Activated B cell treated with CpG ODN at 0.5 μM for 24 hours (primary cell): ENCODE data around the gene SRGAP3. TPM values are rescaled to one million over a fixed set of nuclear protein-coding genes. Genes with fewer than 3 reads are reported as not detected.

Experiments used
- ATAC-seq: fragments of 200-7000 bp; cut with Tn5 transposase; one replicate; pipeline ENCODE4 v1.10.0; 2021; ENCODE audit warnings: low read depth, mild to moderate bottlenecking, moderate library complexity
- CTCF ChIA-PET: fragments of 350-600 bp; sonication (Branson Sonifier 250); formaldehyde crosslinking; loops from one replicate; lab custom pipeline; 2021; ENCODE audit warnings: antibody characterized with exemption; lab: Charles Lee
- POLR2A ChIA-PET: fragments of 350-600 bp; sonication (Branson Sonifier 250); formaldehyde crosslinking; loops from one replicate; lab custom pipeline; 2021; ENCODE audit warnings: antibody characterized with exemption; lab: Charles Lee
- DNase-seq: peaks from one replicate; pipeline ENCODE4 v3.0.0; 2022
- H3K27ac Mint-ChIP-seq: one replicate; pipeline ENCODE4 v1.8.0; 2020; ENCODE audit warnings: mixed read lengths
- H3K27me3 Mint-ChIP-seq: one replicate; pipeline ENCODE4 v1.8.0; 2021; ENCODE audit warnings: mixed read lengths
- H3K36me3 Mint-ChIP-seq: one replicate; pipeline ENCODE4 v1.8.0; 2021; ENCODE audit warnings: low read depth, mixed read lengths
- H3K4me1 Mint-ChIP-seq: one replicate; pipeline ENCODE4 v1.8.0; 2021; ENCODE audit warnings: mixed read lengths
- H3K4me3 Mint-ChIP-seq: one replicate; pipeline ENCODE4 v1.8.0; 2020; ENCODE audit warnings: mild to moderate bottlenecking, mixed read lengths
- H3K9me3 Mint-ChIP-seq: one replicate; pipeline ENCODE4 v1.8.0; 2020; ENCODE audit warnings: mixed read lengths
- CTCF ChIP-seq: fragments of 200-600 bp; IDR thresholded peaks from one replicate; pipeline ENCODE4 v1.8.0; 2022; ENCODE audit warnings: antibody characterized with exemption, mild to moderate bottlenecking
- intact Hi-C: fragments of 100-400 bp; cut with micrococcal nuclease; formaldehyde crosslinking; loops from one replicate; pipeline ENCODE4 v1.15.1; 2024
- total RNA-seq: library from RNA; stranded (reverse); gene quantifications from 2 replicates; pipeline ENCODE4 v1.2.3, GENCODE V29; 2022

SRGAP3 gene
- total RNA-seq, 1 donor from 2014 or later = 0.58 TPM

- H3K4me1 Mint-ChIP-seq = no peaks in the 10 kb centered on the region
- DNase-seq = no peak
- H3K27ac Mint-ChIP-seq = no peak overlapping the region
- POLR2A ChIA-PET = no interaction called here
- no peaks in the 10 kb centered on the region for H3K9me3 Mint-ChIP-seq
- intact Hi-C loops = no loop called here
- H3K27me3 Mint-ChIP-seq = peaks cover 10% of the 10 kb centered on the region
- ATAC-seq = no peak
- H3K4me3 Mint-ChIP-seq = no peak overlapping the region
- TF ChIP-seq CTCF = no peak
- CTCF ChIA-PET = no interaction called here
- H3K36me3 Mint-ChIP-seq = no peaks in the 10 kb centered on the region
Measured at GRCh38 chr3:9068051-9068450, 181.4 kb downstream of the SRGAP3 start.

DNA sequence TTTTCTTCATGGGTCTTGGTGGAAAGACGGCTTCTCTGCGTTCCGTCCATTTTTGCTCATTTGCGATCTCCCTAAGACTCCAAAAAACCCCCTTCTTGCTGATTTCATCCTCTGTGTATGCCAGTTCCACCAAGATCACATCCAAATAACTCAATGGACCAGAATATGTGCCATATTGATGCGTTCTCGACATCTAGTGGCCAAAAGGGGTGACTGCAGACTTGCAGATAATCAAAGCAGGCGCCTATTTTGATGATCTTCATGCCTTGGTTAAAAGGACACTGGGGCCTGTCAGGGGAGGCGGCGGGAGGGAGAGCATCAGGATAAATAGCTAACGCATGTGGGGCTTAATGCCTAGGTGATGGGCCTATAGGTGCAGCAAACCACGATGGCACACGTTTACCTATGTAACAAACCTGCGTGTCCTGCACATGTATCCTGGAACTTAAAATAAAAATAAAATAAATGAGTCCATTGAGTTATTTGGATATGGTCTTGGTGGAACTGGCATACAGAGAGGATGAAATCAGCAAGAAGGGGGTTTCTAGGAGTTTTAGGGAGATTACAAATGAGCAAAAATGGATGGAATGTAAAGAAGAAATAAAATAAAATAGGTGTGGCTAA is 182.0 kb downstream of the SRGAP3 start:
- Mint-ChIP-seq H3K4me3 (no peak overlapping the region), H3K27me3 (peaks cover 10% of the 10 kb centered on the region), H3K27ac (no peak overlapping the region), H3K9me3 (peaks cover 4% of the 10 kb centered on the region), H3K4me1 (no peaks in the 10 kb centered on the region), H3K36me3 (no peaks in the 10 kb centered on the region)
- DNase-seq (no peak), ATAC-seq (no peak)
- intact Hi-C loops = no loop called here
- no peak for TF ChIP-seq CTCF
- CTCF ChIA-PET = no interaction called here
- POLR2A ChIA-PET = no interaction called here

DNA sequence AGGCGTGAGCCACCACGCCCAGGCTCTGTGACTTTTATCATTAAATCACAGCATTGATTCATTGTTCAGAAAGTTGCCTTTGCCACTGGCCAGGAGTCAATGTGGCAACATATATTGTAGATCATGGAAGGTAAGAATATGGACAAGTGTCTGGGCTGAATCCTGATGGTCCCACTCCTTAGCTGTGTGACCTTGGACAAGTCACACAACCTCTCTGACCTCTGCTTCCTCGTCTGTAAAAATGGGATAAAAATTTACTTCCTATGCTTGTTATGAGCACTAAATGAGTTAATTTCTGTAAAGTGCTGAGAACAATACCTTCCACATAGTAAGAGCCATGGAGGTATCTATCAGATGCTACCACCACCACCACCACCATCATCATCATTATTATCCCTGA is 182.7 kb downstream of the SRGAP3 start:
- Mint-ChIP-seq H3K4me1 (no peaks in the 10 kb centered on the region), H3K27me3 (peaks cover 11% of the 10 kb centered on the region), H3K9me3 (peaks cover 7% of the 10 kb centered on the region), H3K27ac (no peak overlapping the region), H3K36me3 (peaks cover 2% of the 10 kb centered on the region), H3K4me3 (no peak overlapping the region)
- intact Hi-C loops = no loop called here
- CTCF ChIA-PET = no interaction called here
- DNase-seq (no peak), ATAC-seq (no peak)
- no peak for TF ChIP-seq CTCF
- POLR2A ChIA-PET = no interaction called here

DNA sequence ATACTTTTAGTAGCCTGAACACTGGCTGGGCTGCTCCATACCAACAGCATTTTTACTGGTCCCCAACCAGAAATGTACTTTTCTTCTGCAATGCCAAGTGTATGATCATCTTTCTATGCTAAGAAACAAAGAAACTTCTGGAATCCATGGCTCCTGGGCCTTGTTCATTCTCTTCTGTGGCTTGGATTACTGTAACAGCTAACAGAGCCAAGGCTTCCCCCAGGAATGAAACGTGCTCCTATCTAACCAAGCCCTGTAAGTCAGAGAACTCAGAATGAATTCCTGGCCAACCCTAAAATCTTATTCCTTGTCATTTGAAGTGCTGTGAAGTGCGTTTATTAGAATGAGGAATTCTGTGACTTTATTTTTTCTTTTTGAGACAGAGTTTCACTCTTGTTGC is 183.3 kb downstream of the SRGAP3 start:
- CTCF ChIA-PET = no interaction called here
- Mint-ChIP-seq H3K36me3 (peaks cover 2% of the 10 kb centered on the region), H3K4me3 (no peak overlapping the region), H3K9me3 (peaks cover 7% of the 10 kb centered on the region), H3K27ac (no peak overlapping the region), H3K4me1 (no peaks in the 10 kb centered on the region), H3K27me3 (peaks cover 11% of the 10 kb centered on the region)
- intact Hi-C loops = no loop called here
- POLR2A ChIA-PET = no interaction called here
- no peak for TF ChIP-seq CTCF
- ATAC-seq = no peak
- DNase-seq = no peak

- Mint-ChIP-seq H3K4me1 (no peaks in the 10 kb centered on the region), H3K4me3 (no peak overlapping the region), H3K9me3 (peaks cover 7% of the 10 kb centered on the region), H3K27ac (no peak overlapping the region), H3K36me3 (peaks cover 2% of the 10 kb centered on the region), H3K27me3 (peaks cover 11% of the 10 kb centered on the region)
- no peak for DNase-seq
- POLR2A ChIA-PET = no interaction called here
- ATAC-seq = no peak
- TF ChIP-seq CTCF = no peak
- CTCF ChIA-PET = no interaction called here
- intact Hi-C loops = no loop called here
Measured at GRCh38 chr3:9064850-9065249, 184.6 kb downstream of the SRGAP3 start.
